ENCODE measurements around the gene RASGRP4. TPM values are rescaled to one million over a fixed set of nuclear protein-coding genes. Genes with fewer than 3 reads are reported as not detected.

RASGRP4 gene
- total RNA-seq, 4 donors from 2014 or later = 3.1 to 11.7 (median 5.3) TPM

DNA sequence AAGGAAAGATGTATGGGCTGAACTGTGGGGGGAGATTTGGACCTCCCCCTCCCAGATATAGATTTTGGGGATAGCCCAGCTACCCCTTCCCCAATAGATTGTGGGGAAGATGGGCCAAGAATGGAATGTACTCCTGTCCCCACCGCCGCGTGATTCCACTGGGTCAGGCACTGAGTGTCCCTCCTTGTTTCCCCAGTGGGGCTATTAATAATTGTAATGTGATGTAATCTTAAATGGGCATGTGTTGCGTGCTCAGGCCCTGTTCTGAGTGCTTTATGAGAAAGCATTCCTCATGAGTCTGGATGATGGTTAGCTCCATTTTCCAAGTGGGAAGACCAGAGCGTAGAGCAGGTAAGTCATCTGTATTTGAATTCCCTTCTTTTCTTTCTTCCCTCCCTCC lies 50.3 kb downstream of the RASGRP4 start:
- peaks cover 0 to 48% (median 0%) of the 10 kb centered on the region in 3 donors for H3K36me3 ChIP-seq
- WGBS, 2 donors = 50 to 57% methylated on average over 5 of the region's 5 CpGs
- no peaks in the 10 kb centered on the region for H3K27me3 ChIP-seq
- H3K27ac ChIP-seq = peak overlapping the region in 2 of 4 donors; percentile 89 to 94
- no peaks in the 10 kb centered on the region for H3K9me3 ChIP-seq
- peak in 1 of 2 donors; percentile 7 for TF ChIP-seq EP300 (IDR thresholded peaks at IDR 0.05)
- TF ChIP-seq, protein P1, sequence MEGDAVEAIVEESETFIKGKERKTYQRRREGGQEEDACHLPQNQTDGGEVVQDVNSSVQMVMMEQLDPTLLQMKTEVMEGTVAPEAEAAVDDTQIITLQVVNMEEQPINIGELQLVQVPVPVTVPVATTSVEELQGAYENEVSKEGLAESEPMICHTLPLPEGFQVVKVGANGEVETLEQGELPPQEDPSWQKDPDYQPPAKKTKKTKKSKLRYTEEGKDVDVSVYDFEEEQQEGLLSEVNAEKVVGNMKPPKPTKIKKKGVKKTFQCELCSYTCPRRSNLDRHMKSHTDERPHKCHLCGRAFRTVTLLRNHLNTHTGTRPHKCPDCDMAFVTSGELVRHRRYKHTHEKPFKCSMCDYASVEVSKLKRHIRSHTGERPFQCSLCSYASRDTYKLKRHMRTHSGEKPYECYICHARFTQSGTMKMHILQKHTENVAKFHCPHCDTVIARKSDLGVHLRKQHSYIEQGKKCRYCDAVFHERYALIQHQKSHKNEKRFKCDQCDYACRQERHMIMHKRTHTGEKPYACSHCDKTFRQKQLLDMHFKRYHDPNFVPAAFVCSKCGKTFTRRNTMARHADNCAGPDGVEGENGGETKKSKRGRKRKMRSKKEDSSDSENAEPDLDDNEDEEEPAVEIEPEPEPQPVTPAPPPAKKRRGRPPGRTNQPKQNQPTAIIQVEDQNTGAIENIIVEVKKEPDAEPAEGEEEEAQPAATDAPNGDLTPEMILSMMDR (IDR thresholded peaks at IDR 0.05) = no peak
- H3K4me1 ChIP-seq = peaks cover 0 to 25% (median 16%) of the 10 kb centered on the region in 4 donors
- DNase-seq (ENCODE audit: low spot score in 2 of 2) = no peak
- peak overlapping the region; percentile 62 to 97 (median 78) for H3K4me3 ChIP-seq

- H3K9me3 ChIP-seq = no peaks in the 10 kb centered on the region
- TF ChIP-seq EP300 (IDR thresholded peaks at IDR 0.05) (no peak), POLR2A (IDR thresholded peaks at IDR 0.05) (no peak)
- TF ChIP-seq, protein P1 (IDR thresholded peaks at IDR 0.05) = no peak
- no peaks in the 10 kb centered on the region for H3K27me3 ChIP-seq
- peak overlapping the region; percentile 62 to 97 (median 78) for H3K4me3 ChIP-seq
- DNase-seq (ENCODE audit: low spot score in 2 of 2) = no peak
- H3K27ac ChIP-seq = peak overlapping the region; percentile 42 to 94 (median 88)
- H3K36me3 ChIP-seq = peaks cover 0 to 41% (median 0%) of the 10 kb centered on the region in 3 donors
- peaks cover 0 to 25% (median 16%) of the 10 kb centered on the region in 4 donors for H3K4me1 ChIP-seq
- 0 to 2% methylated on average over 18 of the region's 18 CpGs for WGBS, 2 donors
Observed at GRCh38 chr19:38375098-38375493, 50.9 kb downstream of the RASGRP4 start.

- Histone ChIP-seq H3K4me3 (peak within 1 kb of the TSS; percentile 62 to 97 (median 78)), H3K4me1 (peaks cover 0 to 25% (median 16%) of the 10 kb centered on the region in 4 donors), H3K36me3 (peaks cover 0 to 35% (median 0%) of the 10 kb centered on the region in 3 donors), H3K27me3 (no peaks in the 10 kb centered on the region), H3K27ac (peak within 1 kb of the TSS; percentile 67 to 94 (median 88)), H3K9me3 (no peaks in the 10 kb centered on the region)
- DNase-seq (ENCODE audit: low spot score in 2 of 2) = peak; percentile 98 to 99
- 0 to 1% methylated on average over 27 to 34 of the region's 65 CpGs for WGBS, 2 donors
- TF ChIP-seq, protein P1 (IDR thresholded peaks at IDR 0.05) = peak in 4 of 5 experiments; percentile 15 to 38 (median 26)
- peak; percentile 97 for TF ChIP-seq EP300 (IDR thresholded peaks at IDR 0.05)
- peak; percentile 85 to 92 for TF ChIP-seq POLR2A (IDR thresholded peaks at IDR 0.05)
Observed at GRCh38 chr19:38374332-38375097, 51.5 kb downstream of the RASGRP4 start, which contains the start of gene PSMD8. TSS of gene PSMD8 (plus strand) at chr19:38374571. CDS start at chr19:38374602, 31 bp downstream.

DNA sequence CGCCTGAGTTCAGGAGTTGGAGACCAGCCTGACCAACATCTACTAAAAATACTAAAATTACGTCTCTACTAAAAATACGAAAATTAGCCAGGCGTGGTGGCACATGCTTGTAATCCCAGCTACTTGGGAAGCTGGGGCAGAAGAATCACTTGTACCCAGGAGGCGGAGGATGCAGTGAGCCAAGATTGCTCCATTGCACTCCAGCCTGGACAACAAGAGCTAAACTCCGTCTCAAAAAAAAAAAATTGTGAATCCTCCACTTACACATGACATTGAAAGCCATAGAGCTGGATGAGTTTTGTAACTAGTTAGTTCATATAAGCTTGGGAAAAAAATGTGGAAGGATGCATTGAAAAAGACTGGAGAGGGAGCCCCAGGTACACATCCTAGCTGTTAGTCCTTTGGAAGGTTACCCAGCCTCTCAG lies 52.1 kb downstream of the RASGRP4 start:
- Histone ChIP-seq H3K27me3 (no peaks in the 10 kb centered on the region), H3K4me1 (peaks cover 0 to 25% (median 16%) of the 10 kb centered on the region in 4 donors), H3K9me3 (no peaks in the 10 kb centered on the region), H3K36me3 (peaks cover 0 to 29% (median 0%) of the 10 kb centered on the region in 3 donors), H3K27ac (peak overlapping the region; percentile 67 to 94 (median 88)), H3K4me3 (peak overlapping the region; percentile 28 to 97 (median 76))
- TF ChIP-seq, protein P1 (IDR thresholded peaks at IDR 0.05) = no peak
- TF ChIP-seq EP300 (IDR thresholded peaks at IDR 0.05) (no peak), POLR2A (IDR thresholded peaks at IDR 0.05) (no peak)
- whole genome bisulfite sequencing, 2 donors = 68 to 72% methylated on average over 6 of the region's 6 CpGs
- DNase-seq (ENCODE audit: low spot score in 2 of 2) = no peak

- H3K4me3 ChIP-seq = no peak overlapping the region
- H3K36me3 ChIP-seq = peaks cover 0 to under 1% (median 0%) of the 10 kb centered on the region in 3 donors
- TF ChIP-seq EP300 (IDR thresholded peaks at IDR 0.05) (no peak), POLR2A (IDR thresholded peaks at IDR 0.05) (no peak)
- TF ChIP-seq, protein P1 (IDR thresholded peaks at IDR 0.05) = no peak
- 81 to 87% methylated on average over 6 of the region's 6 CpGs for WGBS, 2 donors
- no peak overlapping the region for H3K27ac ChIP-seq
- peaks cover 0 to 25% of the 10 kb centered on the region in 2 donors for H3K27me3 ChIP-seq
- H3K4me1 ChIP-seq = peaks cover 0 to 10% (median 8%) of the 10 kb centered on the region in 4 donors
- DNase-seq (ENCODE audit: low spot score in 2 of 2) = no peak
- H3K9me3 ChIP-seq = no peaks in the 10 kb centered on the region
Observed at GRCh38 chr19:38371081-38371480, 54.9 kb downstream of the RASGRP4 start.

Measured in tibial nerve (tissue), 4 donors.